Activated CD8-positive, alpha-beta memory T cell treated with anti-CD3 and anti-CD28 coated beads for 36 hours (primary cell): Measurements from ENCODE around the gene SYPL1. TPM values are rescaled to one million over a fixed set of nuclear protein-coding genes. Genes with fewer than 3 reads are reported as not detected.

Experiments
- CTCF ChIA-PET: fragments of 350-600 bp; sonication (Branson Sonifier 250); formaldehyde crosslinking; loops from one replicate; lab custom pipeline; 2021; ENCODE audit warnings: antibody characterized with exemption; lab: Charles Lee
- POLR2A ChIA-PET: fragments of 350-600 bp; sonication (Branson Sonifier 250); formaldehyde crosslinking; loops from one replicate; lab custom pipeline; 2021; ENCODE audit warnings: antibody characterized with exemption; lab: Charles Lee
- total RNA-seq, 2 experiments: library from RNA; stranded (reverse); gene quantifications; one replicate each; pipeline ENCODE4 v1.2.3, GENCODE V29; 2021

SYPL1 gene
- total RNA-seq, 2 experiments from 2014 or later: 33.8 to 35.0 TPM

GRCh38 chr7:106071356-106071998, 40.6 kb downstream of the SYPL1 start:
- POLR2A ChIA-PET: interaction anchor here (0.5 to 2.2 kb wide), 2 partner anchors 40 to 49 kb away, joined by 3 to 8 read pairs; partner anchors contain the start of gene SYPL1
- CTCF ChIA-PET: interaction anchor here (0.9 to 1.2 kb wide), 2 partner anchors 96 to 311 kb away, joined by 3 to 4 read pairs; no protein-coding TSS in a partner anchor

DNA sequence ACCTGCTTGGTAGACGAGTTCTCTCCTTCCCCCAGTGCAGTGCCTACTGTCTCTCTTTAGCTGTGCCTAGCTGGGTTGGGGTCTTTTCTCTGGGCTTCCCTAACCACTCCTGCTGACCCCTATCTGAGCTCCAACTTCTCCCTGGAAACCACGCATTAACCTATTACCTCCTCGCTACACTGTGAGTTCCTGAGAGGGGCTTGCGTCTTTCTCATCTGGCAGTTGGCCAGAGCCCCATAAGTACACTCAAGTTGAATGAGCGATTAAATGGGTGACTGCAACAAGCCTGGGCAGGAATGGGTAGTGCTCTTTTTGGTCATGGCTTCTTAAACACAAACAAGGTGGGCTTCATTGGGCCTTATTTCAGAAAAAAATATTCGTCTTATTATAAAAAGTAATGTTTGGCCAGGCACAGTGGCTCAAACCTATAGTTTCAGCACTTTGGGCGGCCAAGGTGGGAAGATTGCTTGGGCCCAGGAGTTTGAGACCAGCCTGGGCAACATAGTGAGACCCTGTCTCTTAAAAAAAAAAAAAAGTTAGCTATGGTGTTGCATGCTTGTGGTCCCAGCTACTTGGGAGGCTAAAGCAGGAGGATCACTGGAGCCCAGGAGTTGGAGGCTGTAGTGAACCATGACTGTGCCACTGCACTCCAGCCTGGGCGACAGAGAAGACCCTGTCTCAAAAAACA, 41.4 kb downstream of the SYPL1 start:
- CTCF ChIA-PET: interaction anchor here (1.2 kb wide), 1 partner anchor 310 kb away, joined by 4 read pairs; no protein-coding TSS in a partner anchor
- POLR2A ChIA-PET: interaction anchor here (2.2 kb wide), 1 partner anchor 41 kb away, joined by 8 read pairs; the partner anchor contains the start of gene SYPL1

- ChIA-PET CTCF (interaction anchor here (1.3 kb wide), 1 partner anchor 12 kb away, joined by 3 read pairs; no protein-coding TSS in a partner anchor), POLR2A (interaction anchor here (2.2 kb wide), 1 partner anchor 42 kb away, joined by 8 read pairs; the partner anchor contains the start of gene SYPL1)
These were observed 41.9 kb downstream of the SYPL1 start for GRCh38 chr7:106070201-106070551.

DNA sequence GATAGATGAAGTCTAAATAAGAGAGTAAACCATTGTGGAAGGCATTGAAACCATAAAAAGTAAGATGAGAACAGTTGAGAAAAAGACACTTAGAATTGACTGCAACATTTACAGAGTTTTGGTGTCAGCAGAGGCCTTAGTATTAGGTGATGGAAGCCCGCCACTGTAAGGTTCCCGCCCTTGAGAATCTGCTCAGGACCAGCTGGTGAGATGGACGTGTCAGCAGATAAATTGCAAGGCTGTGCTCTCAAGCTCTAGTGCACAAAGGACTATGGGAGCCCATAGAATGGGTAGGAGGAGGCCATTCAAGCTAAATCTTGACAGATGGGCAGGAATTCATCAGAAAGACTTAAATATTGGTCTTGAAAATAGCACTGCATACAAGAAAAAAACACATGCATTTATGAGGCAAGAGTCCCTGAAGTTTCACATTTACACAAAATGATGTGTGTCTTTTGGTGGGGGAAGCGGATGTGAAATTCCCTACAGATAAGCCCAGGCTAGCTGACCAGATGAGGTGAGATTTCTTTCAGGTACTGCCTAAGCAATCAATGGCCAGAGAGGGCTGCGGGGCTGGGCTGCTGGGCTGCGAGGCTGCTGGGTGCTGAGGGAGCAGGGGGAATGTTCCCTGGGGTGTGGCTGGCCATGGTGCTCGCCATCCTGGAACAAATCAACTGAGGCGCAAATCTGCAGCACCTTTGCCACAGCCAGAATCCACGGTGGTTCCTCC, 42.5 kb downstream of the SYPL1 start:
- POLR2A ChIA-PET: no interaction called here
- CTCF ChIA-PET: interaction anchor here (1.3 kb wide), 1 partner anchor 12 kb away, joined by 3 read pairs; no protein-coding TSS in a partner anchor

DNA sequence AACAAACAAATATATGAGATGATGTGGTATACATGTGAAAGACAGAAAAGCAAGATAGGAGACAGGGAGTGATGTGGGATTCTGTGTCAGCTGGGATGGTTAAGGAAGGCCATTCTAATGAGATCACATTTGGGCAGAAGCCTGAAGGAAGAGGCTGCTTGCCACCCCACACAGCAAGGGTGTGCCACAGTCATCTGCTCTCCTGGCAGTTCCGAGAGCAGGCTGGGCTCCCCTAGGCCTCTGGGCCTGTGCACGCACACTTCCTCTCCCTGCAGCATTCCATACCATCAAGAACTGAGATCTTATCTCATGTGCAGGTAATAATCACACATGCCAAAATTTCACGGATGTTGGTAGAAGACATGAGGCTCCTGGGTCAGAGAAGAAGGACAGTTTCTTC, 43.1 kb downstream of the SYPL1 start:
- ChIA-PET CTCF (interaction anchor here (1.3 kb wide), 1 partner anchor 11 kb away, joined by 3 read pairs; no protein-coding TSS in a partner anchor), POLR2A (no interaction called here)

GRCh38 chr7:106068538-106068961, 43.6 kb downstream of the SYPL1 start:
- CTCF ChIA-PET: interaction anchor here (1.4 kb wide), 1 partner anchor 11 kb away, joined by 4 read pairs; no protein-coding TSS in a partner anchor
- POLR2A ChIA-PET: no interaction called here

- CTCF ChIA-PET: interaction anchor here (1.4 kb wide), 1 partner anchor 10 kb away, joined by 4 read pairs; no protein-coding TSS in a partner anchor
- POLR2A ChIA-PET: no interaction called here
These were observed 44.4 kb downstream of the SYPL1 start for GRCh38 chr7:106067678-106068077.

DNA sequence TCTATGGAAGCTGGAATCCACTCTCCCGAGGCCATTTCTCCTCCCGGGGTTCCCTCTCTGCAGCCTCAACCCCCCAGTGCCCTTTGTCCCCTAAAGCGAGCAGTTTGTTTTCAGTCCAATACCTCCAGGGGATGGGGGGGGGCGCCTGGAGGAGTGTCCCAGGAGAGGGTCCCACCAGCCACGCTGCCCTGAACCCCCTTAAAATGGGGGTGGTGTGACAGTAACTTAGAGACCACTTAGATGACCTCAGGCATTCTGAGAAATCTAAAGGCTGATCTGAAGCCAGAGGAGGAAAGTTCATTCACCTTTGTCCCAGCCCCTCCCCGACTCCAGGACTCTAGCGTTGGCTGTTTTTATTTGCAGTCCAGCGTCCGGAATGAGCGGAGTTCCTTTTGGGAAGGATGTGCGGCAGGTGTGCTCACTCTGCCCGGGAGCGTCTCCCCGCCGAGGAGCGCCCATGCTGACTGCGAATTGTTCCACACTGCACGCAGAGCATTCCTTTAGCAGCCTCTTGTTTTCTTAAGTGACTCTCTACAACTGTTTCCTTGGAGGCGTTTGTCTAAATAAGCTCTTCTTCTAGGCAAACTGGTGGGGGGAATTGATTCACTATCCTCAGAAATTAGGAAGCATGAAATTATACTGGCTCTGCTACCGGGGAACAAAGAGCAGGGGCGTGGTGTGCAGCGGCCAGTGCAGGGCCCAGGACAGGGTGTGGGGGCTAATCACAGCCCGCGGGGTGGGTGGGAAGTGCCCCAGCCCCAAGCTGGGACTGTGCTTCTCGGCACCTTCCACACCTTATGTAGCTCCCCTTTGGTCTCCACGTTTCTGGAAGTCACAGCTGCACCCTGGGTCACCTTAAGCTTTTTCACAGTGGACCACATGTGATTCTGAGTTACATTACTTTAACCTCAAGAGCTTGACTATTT, 46.3 kb downstream of the SYPL1 start:
- ChIA-PET CTCF (no interaction called here), POLR2A (no interaction called here)

GRCh38 chr7:106064771-106065574, 47.1 kb downstream of the SYPL1 start:
- CTCF ChIA-PET: no interaction called here
- POLR2A ChIA-PET: no interaction called here

DNA sequence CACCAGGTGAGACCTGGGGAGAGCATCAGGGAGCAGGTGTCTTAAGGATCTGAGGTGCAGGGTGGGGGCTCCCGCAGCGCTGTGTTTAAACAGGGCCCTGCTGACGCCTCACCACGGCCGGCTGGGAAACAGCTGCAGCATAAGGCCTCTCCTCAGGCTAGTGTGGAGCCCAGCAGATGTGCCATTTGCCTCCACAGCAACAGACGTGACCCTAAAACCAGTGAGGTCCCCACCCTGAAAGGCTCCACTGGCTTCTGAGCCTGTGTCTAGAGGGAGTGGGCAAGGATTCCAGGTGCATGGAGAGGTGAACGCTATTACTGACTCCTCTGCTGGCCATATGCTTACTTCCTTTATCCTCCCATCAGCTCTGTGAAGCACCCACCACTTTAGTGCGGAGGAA, 47.8 kb downstream of the SYPL1 start:
- ChIA-PET CTCF (no interaction called here), POLR2A (no interaction called here)

DNA sequence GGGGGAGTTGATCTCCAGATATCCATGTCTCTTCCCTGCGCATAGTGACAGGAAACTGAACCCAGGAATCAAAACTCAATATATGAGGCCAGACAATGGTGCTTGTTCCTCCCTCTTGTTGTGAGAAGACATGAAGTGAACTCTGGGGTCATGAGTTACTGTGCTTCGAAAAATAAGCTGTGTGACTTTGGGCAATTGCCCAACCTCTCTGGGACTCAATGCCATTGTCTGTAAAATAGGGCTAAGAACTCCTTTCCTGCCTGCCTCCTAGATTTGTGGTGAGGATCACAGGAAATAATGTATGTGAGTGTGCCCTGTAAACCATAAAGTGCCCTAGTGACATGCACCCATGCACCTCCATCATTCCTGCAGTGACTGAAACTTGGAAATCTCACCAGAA, 48.4 kb downstream of the SYPL1 start:
- ChIA-PET POLR2A (no interaction called here), CTCF (interaction anchor here (1.0 kb wide), 1 partner anchor 90 kb away, joined by 4 read pairs; no protein-coding TSS in a partner anchor)

DNA sequence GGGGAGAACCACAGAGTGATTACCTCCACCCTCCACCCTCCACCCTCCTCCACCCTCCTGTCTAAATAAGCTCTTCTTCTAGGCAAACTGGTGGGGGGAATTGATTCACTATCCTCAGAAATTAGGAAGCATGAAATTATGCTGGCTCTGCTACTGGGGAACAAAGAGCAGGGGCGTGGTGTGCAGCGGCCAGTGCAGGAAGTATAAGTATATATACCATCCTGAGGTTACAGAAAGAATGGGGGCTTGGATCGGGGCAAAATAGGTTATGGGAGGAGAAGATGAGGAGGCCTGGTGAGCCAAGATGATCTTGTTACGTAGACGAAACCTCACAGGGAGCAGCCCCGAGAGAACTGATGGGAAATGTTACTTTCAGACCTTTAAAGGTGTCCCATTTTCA, 49.1 kb downstream of the SYPL1 start:
- POLR2A ChIA-PET: no interaction called here

GRCh38 chr7:106062521-106062931, 49.6 kb downstream of the SYPL1 start:
- ChIA-PET POLR2A (no interaction called here), CTCF (no interaction called here)

More for the DNA sequence above, 49.1 kb downstream of the SYPL1 start:
- CTCF ChIA-PET: interaction anchor here (1.0 kb wide), 1 partner anchor 91 kb away, joined by 4 read pairs; no protein-coding TSS in a partner anchor

DNA sequence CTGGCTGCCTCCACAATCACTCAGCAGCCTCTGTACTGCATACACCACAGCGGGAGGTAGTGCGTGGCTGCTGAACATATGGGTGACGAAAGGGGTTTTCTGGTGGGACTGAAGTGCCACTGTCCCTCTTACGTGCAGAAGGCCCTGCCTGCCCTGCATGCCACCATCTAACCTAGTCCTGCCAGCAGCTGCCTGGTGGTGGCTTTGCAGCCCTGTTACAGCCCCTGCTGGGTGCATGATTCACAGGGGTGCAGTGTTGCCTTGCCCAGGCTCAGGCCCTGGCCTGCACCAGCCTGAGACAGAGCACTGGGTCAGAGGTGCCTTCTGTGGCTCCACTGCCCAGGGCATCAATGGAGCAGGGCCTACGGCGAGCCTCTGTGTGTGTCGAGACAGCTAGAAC, 50.1 kb downstream of the SYPL1 start:
- POLR2A ChIA-PET: no interaction called here
- CTCF ChIA-PET: interaction anchor here (0.6 to 8.4 kb wide), 2 partner anchors 93 to 125 kb away, joined by 3 to 68 read pairs; no protein-coding TSS in a partner anchor

GRCh38 chr7:106061301-106061979, 50.7 kb downstream of the SYPL1 start:
- CTCF ChIA-PET: interaction anchor here (0.5 to 8.4 kb wide), 3 partner anchors 31 to 126 kb away, joined by 3 to 68 read pairs (median 3); no protein-coding TSS in a partner anchor
- POLR2A ChIA-PET: no interaction called here

DNA sequence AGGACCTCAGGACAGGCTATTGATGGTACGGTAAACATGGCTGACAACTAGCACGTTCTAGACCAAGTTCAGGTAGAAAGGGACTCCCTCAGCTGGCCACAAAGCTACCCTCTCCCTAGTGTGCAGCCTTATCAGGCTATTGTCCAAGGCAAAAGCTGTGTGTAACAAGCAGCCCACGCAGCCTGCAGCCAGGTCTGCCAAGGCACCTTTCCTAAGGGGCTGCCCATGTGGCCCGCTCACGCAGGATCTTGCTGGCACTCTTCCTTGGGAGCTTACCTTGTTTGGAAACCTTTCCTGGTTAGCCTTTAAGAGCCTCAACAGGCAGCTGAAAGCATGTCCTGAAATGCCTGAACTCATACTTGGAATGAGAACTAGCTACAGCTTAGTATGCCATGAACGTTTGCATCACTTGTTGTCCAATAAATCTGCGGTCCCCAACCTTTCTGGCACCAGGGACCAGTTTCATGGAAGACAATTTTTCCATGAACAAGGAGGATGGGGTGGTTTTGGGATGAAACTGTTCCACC, 51.7 kb downstream of the SYPL1 start:
- ChIA-PET POLR2A (no interaction called here), CTCF (interaction anchor here (8.4 kb wide), 1 partner anchor 94 kb away, joined by 68 read pairs; no protein-coding TSS in a partner anchor)
